Activated T-cell treated with anti-CD3 and anti-CD28 coated beads, Interleukin-2, amount 50 U/mL, for 1 hour (primary cell): ENCODE data around the gene MIF.
"Not testable (repeated sequence)": the region's sequence is repeated elsewhere in the genome, so short reads cannot be mapped to it uniquely, and the experiment has no call there.

Experiments
- DNase-seq: peaks from one replicate; pipeline ENCODE4 v3.0.0-alpha.2; 2020

The MIF gene

GRCh38 chr22:23878219-23878618 lies 16.0 kb upstream of the MIF start:
- DNase-seq = no peak

GRCh38 chr22:23882370-23882769 lies 11.8 kb upstream of the MIF start:
- no peak for DNase-seq

GRCh38 chr22:23883658-23884057 lies 10.5 kb upstream of the MIF start:
- no peak for DNase-seq

DNA sequence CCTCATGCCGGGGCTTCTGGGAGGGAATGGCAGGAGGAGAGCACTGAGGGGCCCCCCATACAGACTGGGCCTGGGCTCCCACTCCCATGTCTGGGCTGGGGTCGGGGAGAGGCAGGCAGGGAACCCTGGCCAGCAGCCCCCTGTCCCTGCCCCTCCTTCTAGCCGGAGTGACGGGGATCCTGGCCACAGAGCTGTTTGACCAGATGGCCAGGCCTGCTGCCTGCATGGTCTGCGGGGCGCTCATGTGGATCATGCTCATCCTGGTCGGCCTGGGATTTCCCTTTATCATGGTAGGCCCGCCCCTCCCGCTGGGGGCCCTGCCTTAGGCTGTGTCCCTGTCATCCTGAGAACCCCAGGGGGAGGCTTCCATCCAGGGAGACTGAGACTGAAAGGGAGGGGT lies 10.0 kb upstream of the MIF start:
- DNase-seq = no peak

- DNase-seq = no peak
Measured at GRCh38 chr22:23888615-23889401, 5.4 kb upstream of the MIF start.

GRCh38 chr22:23889620-23890019 lies 4.6 kb upstream of the MIF start:
- no peak for DNase-seq

GRCh38 chr22:23891726-23892125 lies 2.5 kb upstream of the MIF start:
- no peak for DNase-seq

GRCh38 chr22:23892130-23892529 lies 2.1 kb upstream of the MIF start:
- DNase-seq = no peak

DNA sequence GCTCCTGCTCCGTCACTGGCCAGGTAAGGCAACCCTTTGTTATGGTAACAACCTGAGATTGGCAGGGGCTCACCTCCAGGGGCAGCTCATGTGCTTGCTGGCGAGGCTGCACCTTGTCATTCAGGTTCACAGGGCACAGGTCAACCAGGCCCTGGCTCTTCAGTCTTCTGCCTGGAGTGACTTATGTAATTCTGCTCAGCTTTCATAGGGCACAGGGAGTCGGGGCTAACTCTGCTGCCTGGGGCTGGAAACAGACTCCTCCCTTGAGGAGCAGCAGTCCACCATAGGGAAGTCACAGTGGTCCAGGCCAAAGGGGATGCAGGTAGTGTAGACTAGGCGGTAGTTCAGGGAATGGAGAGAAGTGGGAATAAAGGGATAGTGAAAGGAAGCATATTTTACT lies 1.5 kb upstream of the MIF start:
- DNase-seq = no peak

DNA sequence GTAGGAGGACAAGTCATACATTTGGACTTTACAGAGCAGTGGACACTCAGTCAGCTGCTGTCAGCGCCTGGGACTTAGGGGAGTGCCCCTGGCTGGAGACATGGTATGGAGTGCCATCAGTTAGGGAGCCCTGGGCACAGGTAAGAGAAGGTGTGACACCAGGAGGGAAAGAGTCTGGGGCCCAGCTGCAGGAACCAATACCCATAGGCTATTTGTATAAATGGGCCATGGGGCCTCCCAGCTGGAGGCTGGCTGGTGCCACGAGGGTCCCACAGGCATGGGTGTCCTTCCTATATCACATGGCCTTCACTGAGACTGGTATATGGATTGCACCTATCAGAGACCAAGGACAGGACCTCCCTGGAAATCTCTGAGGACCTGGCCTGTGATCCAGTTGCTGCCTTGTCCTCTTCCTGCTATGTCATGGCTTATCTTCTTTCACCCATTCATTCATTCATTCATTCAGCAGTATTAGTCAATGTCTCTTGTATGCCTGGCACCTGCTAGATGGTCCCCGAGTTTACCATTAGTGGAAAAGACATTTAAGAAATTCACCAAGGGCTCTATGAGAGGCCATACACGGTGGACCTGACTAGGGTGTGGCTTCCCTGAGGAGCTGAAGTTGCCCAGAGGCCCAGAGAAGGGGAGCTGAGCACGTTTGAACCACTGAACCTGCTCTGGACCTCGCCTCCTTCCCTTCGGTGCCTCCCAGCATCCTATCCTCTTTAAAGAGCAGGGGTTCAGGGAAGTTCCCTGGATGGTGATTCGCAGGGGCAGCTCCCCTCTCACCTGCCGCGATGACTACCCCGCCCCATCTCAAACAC lies 850 bp upstream of the MIF start:
- DNase-seq = no peak

GRCh38 chr22:23894710-23895598 lies 771 bp downstream of the MIF start:
- peak; percentile 66 for DNase-seq

- DNase-seq = no peak
Measured at GRCh38 chr22:23895599-23896144, 1.5 kb downstream of the MIF start.

DNA sequence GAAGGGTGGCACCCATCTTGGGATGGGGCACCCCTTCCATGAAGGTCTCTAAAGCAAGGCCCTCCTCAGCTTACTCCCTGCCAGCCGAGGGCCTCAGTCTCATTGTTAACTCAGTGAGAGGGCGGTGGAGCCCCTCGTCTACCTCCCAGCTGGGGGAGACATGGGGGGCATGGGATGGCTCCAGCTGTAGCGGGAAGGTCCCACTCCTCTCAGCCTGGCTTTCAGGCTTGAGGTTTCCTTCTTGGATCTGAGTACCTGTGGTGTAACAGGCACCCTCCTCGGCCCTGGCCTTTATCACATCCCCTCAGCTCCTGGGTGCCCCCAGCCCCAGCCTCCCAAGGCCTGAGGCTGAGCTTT lies 2.0 kb downstream of the MIF start:
- no peak for DNase-seq

GRCh38 chr22:23896523-23897186 lies 2.5 kb downstream of the MIF start:
- DNase-seq = no peak

DNA sequence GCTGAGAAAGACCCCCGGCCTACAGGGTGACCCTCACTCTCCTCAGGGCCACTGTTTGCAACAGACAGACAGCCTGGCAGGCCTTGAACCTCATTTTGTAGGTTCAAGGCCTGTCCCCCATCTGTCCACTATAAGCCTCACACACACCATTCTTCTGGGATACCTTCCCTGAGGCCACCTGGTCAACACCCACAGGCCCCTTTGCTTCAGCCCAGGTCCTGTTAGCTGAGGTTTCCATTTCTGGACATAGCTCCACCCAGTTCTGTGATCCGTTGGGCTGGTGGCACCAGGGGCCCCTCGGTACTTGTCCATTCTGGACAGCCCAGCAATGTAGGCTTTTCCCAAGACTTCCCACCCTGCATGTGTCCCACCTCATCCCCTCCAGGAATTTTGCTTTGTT lies 3.1 kb downstream of the MIF start:
- DNase-seq = no peak

DNA sequence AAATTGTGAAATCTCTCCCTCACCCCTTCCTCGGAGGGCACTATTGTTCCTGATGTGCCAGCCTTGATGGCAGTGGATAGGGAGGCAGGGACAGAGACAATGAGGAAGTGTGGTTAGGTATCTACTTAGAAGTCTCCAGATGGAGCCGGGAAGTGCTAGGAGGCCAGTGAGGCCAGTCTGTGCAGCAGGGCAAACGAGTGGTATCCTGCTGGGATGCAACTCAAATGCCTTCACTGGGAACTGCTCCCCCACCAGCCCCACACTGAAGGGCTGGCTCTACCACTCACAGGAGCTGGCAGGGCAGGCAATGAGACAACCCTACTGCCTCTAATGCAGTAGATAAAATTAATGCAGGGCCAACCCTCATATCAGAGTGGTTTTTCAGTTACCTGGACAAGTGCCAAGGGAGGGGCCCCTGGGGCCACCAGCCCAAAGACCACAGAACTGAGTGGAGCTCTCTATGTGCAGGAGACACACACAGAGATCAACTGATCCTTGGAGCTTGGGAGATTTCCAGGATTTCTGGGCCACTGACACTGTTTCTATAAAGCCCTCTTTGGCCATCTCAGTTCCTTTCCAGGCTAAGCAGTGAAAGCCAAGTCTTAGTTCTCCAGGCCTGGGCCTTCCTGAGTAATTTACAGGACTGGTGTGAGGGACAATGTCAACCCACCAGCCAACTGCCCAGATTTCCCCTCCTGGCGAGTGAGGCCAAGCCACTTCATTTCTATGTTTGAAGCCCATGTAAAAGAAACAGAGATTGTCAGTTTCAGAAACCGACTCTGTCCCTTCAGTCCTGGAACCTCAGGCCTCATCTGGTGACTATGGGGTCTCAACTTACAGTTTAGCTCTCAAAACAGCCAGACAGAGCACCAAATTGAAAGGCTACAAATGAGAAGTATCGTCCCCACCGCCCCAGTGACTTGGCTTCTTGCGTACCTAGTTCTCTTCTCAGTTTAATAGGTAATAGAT lies 4.1 kb downstream of the MIF start:
- DNase-seq = no peak

DNA sequence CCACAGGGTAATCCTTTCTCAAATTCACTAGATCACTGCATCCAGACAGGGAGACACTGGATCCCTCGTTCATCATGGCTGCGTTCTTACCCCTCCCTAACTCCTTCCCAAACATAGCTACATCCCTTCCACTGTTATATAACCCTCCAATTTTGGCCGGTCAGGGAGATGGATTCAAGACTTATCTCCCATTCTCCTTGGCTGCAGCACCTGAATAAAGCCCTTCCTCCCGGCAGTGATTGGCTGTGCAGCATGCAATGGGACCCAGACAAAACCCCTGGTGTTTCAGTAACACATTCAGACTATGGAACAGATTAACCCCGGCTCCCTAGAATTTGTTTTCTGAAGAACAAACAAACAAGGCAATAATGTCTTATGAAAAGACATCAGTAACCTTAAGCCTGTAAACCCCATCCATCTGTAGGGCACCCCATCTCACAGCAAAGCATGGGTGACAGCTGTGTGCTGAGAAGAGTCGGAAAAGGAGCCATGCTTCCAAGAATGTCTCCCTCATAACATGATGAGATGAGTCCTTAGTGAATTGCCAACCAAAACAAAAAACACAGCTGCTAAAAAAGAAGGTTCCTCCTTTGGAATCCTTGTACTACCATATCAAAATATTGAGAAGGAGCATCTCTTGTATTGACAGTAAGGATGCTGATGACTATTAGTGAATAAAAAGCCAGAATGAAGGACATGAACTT lies 5.0 kb downstream of the MIF start:
- no peak for DNase-seq

DNA sequence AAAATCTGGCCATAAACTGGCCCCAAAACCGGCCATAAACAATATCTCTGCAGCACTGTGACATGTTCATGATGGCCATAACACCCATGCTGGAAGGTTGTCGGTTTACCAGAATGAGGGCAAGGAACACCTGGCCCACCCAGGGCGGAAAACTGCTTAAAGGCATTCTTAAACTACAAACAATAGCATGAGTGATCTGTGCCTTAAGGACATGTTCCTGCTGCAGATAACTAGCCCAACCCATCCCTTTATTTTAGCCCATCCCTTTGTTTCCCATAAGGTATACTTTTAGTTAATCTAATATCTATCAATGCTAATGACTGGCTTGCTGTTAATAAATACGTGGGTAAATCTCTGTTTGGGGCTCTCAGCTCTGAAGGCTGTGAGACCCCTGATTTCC lies 6.0 kb downstream of the MIF start:
- not testable (repeated sequence) for DNase-seq

DNA sequence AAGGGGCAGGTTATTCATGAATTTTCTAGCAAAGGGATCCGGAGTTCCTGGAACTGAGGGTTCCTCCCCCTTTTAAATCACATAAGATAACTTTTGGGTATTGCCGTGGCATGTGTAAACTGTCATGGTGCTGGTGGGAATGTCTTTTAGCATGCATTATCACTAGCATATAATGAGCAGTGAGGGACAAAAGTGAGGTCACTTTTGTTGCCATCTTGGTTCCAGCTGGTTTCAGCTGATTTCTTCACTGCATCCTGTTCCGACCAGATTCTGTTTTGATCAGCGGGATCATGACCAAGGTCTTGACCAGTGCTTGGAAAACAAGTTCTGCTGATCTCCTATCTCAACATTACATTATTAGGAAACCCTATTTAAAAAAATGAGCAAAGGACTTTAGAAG lies 7.4 kb downstream of the MIF start:
- DNase-seq = no peak

DNA sequence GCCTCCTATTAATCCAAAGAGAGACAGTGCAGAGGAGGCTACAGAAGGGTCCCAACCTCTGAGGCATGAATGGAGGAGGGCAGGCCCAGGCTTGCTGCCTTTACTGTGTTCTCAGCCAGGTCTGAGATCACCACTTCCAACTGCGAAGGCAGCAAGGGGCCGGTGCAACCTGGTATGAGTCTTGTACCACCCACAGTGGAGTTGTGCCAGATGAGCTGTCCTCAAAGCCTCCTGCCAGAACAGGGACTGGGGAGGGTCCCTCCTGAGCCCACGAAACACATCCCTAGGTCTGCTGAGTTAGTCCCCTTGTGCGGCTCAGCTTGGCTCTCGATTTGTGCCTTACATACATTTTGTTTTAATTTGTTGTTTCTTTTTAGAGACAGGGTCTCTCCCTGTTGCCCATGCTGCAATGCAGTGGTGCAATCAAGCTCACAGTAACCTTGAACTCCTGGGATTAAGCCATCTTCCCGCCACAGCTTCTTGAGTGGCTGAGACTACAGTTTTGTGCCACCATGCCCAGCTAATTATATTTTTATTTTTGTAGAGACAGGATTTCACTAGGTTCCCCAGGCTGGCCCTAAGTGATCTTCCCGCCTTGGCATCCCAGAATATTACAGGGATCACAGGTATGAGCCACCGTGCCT lies 9.3 kb downstream of the MIF start:
- no peak for DNase-seq
